Measurements from ENCODE around the gene HMX1. TPM values are rescaled to one million over a fixed set of nuclear protein-coding genes. Genes with fewer than 3 reads are reported as not detected.

The HMX1 gene
- total RNA-seq, 2 donors from 2014 or later = not detected

GRCh38 chr4:8843597-8843996 lies 28.0 kb downstream of the HMX1 start:
- TF ChIP-seq, protein P1, sequence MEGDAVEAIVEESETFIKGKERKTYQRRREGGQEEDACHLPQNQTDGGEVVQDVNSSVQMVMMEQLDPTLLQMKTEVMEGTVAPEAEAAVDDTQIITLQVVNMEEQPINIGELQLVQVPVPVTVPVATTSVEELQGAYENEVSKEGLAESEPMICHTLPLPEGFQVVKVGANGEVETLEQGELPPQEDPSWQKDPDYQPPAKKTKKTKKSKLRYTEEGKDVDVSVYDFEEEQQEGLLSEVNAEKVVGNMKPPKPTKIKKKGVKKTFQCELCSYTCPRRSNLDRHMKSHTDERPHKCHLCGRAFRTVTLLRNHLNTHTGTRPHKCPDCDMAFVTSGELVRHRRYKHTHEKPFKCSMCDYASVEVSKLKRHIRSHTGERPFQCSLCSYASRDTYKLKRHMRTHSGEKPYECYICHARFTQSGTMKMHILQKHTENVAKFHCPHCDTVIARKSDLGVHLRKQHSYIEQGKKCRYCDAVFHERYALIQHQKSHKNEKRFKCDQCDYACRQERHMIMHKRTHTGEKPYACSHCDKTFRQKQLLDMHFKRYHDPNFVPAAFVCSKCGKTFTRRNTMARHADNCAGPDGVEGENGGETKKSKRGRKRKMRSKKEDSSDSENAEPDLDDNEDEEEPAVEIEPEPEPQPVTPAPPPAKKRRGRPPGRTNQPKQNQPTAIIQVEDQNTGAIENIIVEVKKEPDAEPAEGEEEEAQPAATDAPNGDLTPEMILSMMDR (IDR thresholded peaks at IDR 0.05) = no peak
- Histone ChIP-seq H3K27ac (no peak overlapping the region), H3K36me3 (no peaks in the 10 kb centered on the region), H3K4me1 (no peaks in the 10 kb centered on the region), H3K27me3 (no peaks in the 10 kb centered on the region), H3K9me3 (peaks cover 0 to 7% of the 10 kb centered on the region in 2 donors), H3K4me3 (no peak overlapping the region)
- DNase-seq (ENCODE audit: low spot score) = no peak

GRCh38 chr4:8842614-8843013 lies 29.0 kb downstream of the HMX1 start:
- no peak for DNase-seq (ENCODE audit: low spot score)
- no peaks in the 10 kb centered on the region for H3K27me3 ChIP-seq
- TF ChIP-seq, protein P1 (IDR thresholded peaks at IDR 0.05) = no peak
- H3K4me3 ChIP-seq = no peak overlapping the region
- no peak overlapping the region for H3K27ac ChIP-seq
- H3K9me3 ChIP-seq = peaks cover 0 to 7% of the 10 kb centered on the region in 2 donors
- no peaks in the 10 kb centered on the region for H3K36me3 ChIP-seq
- no peaks in the 10 kb centered on the region for H3K4me1 ChIP-seq

DNA sequence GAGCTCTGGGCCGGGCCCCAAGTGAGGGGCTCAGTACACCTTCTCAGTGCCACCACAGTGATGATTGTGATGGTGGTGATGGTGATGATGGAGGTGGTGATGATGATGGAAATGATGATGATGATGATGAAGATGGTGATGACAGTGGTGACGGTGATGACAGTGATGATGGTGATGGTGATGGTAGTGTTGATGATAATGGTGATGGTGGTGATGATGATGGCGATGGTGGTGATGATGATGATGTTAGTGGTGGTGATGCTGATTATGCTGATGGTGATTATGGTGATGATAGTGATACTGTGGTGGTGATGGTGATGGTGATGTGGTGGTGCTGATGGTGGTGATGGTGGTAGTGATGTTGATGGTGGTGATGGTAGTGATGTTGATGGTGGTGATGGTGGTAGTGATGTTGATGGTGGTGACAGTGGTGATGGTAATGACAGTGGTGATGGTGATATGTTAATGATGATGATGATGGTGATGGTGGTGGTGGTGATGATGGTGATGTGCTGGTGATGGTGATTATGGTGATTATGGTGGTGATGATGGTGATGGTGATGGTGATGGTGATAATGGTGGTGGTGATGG lies 29.9 kb downstream of the HMX1 start:
- Histone ChIP-seq H3K27ac (no peak overlapping the region), H3K27me3 (no peaks in the 10 kb centered on the region), H3K4me3 (no peak overlapping the region), H3K36me3 (no peaks in the 10 kb centered on the region), H3K4me1 (no peaks in the 10 kb centered on the region), H3K9me3 (peaks cover 0 to 7% of the 10 kb centered on the region in 2 donors)
- TF ChIP-seq, protein P1 (IDR thresholded peaks at IDR 0.05) = no peak
- DNase-seq (ENCODE audit: low spot score) = no peak

- Histone ChIP-seq H3K27me3 (no peaks in the 10 kb centered on the region), H3K9me3 (peaks cover 0 to 7% of the 10 kb centered on the region in 2 donors), H3K27ac (no peak overlapping the region), H3K36me3 (no peaks in the 10 kb centered on the region), H3K4me1 (no peaks in the 10 kb centered on the region), H3K4me3 (no peak overlapping the region)
- TF ChIP-seq, protein P1 (IDR thresholded peaks at IDR 0.05) = no peak
- no peak for DNase-seq (ENCODE audit: low spot score)
Observed at GRCh38 chr4:8840816-8841455, 30.7 kb downstream of the HMX1 start.

GRCh38 chr4:8840006-8840793 lies 31.4 kb downstream of the HMX1 start:
- no peaks in the 10 kb centered on the region for H3K27me3 ChIP-seq
- H3K9me3 ChIP-seq = peaks cover 0 to 7% of the 10 kb centered on the region in 2 donors
- H3K27ac ChIP-seq = no peak overlapping the region
- H3K4me1 ChIP-seq = no peaks in the 10 kb centered on the region
- DNase-seq (ENCODE audit: low spot score) = no peak
- no peak overlapping the region for H3K4me3 ChIP-seq
- TF ChIP-seq, protein P1 (IDR thresholded peaks at IDR 0.05) = no peak
- H3K36me3 ChIP-seq = no peaks in the 10 kb centered on the region

All from right atrium auricular region (tissue), 2 donors.